Mucosa of descending colon (tissue), 3 donors: ENCODE measurements around the gene SP140L. TPM values are rescaled to one million over a fixed set of nuclear protein-coding genes. Genes with fewer than 3 reads are reported as not detected.

Experiments used
- ATAC-seq: fragments of 200-7000 bp; cut with Tn5 transposase; one replicate; pipeline ENCODE4 v1.9.1; 2020; ENCODE audit warnings: mild to moderate bottlenecking, moderate library complexity
- DNase-seq, 3 donors: peaks; one replicate each; pipeline ENCODE4 v3.0.0-alpha.2; 2020
- H3K36me3 ChIP-seq: fragments of 200-600 bp; one replicate; pipeline ENCODE4 v1.8.0; 2021; ENCODE audit warnings: low read depth, mild to moderate bottlenecking
- H3K4me1 ChIP-seq: fragments of 200-600 bp; one replicate; pipeline ENCODE4 v1.8.0; 2021; ENCODE audit warnings: low read depth, mild to moderate bottlenecking
- H3K4me3 ChIP-seq: fragments of 200-600 bp; one replicate; pipeline ENCODE4 v1.8.0; 2021; ENCODE audit warnings: mild to moderate bottlenecking
- H3K9me3 ChIP-seq: fragments of 200-600 bp; one replicate; pipeline ENCODE4 v1.8.0; 2021; ENCODE audit warnings: mild to moderate bottlenecking
- CTCF ChIP-seq: fragments of 200-600 bp; IDR thresholded peaks from one replicate; pipeline ENCODE4 v1.8.0; 2022; ENCODE audit warnings: antibody characterized with exemption, mild to moderate bottlenecking
- intact Hi-C, 2 donors: fragments of 100-400 bp; cut with DNase I in 1 of 2; cut with micrococcal nuclease in 1 of 2; formaldehyde crosslinking; loops; one replicate each; pipeline versions ENCODE4 v1.11.0 to v1.11.1; 2022; cut with DNase I, micrococcal nuclease
- total RNA-seq, 3 donors: library from RNA; stranded (reverse); fragmentation: NEBNext Ultra II Directional in 2 of 3; extraction: Animal tissue kit (Norgen Biotek cat#: 25700) in 2 of 3; gene quantifications; one replicate each; pipeline versions ENCODE4 v1.2.1 to v1.2.4, GENCODE V29; 2021 to 2023
- donor health status: DM: no; HTN: no; CAD: no; lungs with moderate emphysema.
- donor health status: DM: no; HTN: no; CAD: no.
- donor health status: DM: no; HTN: yes; CAD: no.

Gene SP140L
- total RNA-seq, 3 donors from 2014 or later, result 22.1 to 35.7 (median 23.4) TPM

GRCh38 chr2:230312638-230313037 is 14.4 kb upstream of the SP140L start:
- intact Hi-C loops, result no loop called here
- no peak overlapping the region for H3K4me3 ChIP-seq
- TF ChIP-seq CTCF, result no peak
- ATAC-seq (no peak), DNase-seq (no peak)
- no peaks in the 10 kb centered on the region for H3K9me3 ChIP-seq
- H3K36me3 ChIP-seq, result no peaks in the 10 kb centered on the region
- H3K4me1 ChIP-seq, result no peaks in the 10 kb centered on the region

GRCh38 chr2:230317366-230317765 is 9.6 kb upstream of the SP140L start:
- Histone ChIP-seq H3K36me3 (no peaks in the 10 kb centered on the region), H3K4me1 (no peaks in the 10 kb centered on the region), H3K4me3 (no peak overlapping the region), H3K9me3 (no peaks in the 10 kb centered on the region)
- ATAC-seq (no peak), DNase-seq (no peak)
- intact Hi-C loops, result no loop called here
- TF ChIP-seq CTCF, result no peak

- intact Hi-C loops, result no loop called here
- Histone ChIP-seq H3K4me1 (no peaks in the 10 kb centered on the region), H3K9me3 (no peaks in the 10 kb centered on the region), H3K4me3 (no peak overlapping the region), H3K36me3 (no peaks in the 10 kb centered on the region)
- TF ChIP-seq CTCF, result no peak
- DNase-seq, result no peak
- ATAC-seq, result peak; percentile 41
These were observed 8.5 kb upstream of the SP140L start for GRCh38 chr2:230318190-230319121.

GRCh38 chr2:230319211-230319862 is 7.7 kb upstream of the SP140L start:
- no peaks in the 10 kb centered on the region for H3K4me1 ChIP-seq
- intact Hi-C loops, result no loop called here
- no peaks in the 10 kb centered on the region for H3K36me3 ChIP-seq
- H3K9me3 ChIP-seq, result no peaks in the 10 kb centered on the region
- DNase-seq (peak in 1 of 3 donors; percentile 33), ATAC-seq (peak; percentile 91)
- no peak for TF ChIP-seq CTCF
- H3K4me3 ChIP-seq, result no peak overlapping the region

DNA sequence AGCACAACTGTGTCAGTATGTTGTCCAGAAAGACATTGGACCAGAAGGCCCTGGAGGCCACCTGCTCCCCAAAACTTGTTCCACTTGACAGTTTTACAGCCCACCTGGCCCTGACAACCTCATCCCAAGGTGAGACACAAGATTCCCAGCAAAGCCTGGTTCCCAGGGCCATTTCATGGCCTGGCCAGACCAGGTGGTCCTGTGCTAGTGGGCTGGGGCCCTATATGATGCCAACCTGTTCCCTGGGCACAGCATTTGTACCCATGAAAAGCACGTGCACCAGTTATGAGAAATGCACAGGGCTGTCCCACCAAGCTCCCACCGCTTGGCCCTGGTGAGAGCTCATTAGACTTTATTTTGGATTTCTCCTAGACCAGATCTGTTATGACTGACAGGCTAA is 6.0 kb upstream of the SP140L start:
- peaks cover 4% of the 10 kb centered on the region for H3K4me1 ChIP-seq
- intact Hi-C loops, result no loop called here
- TF ChIP-seq CTCF, result no peak
- DNase-seq, result no peak
- H3K4me3 ChIP-seq, result no peak overlapping the region
- H3K36me3 ChIP-seq, result no peaks in the 10 kb centered on the region
- no peaks in the 10 kb centered on the region for H3K9me3 ChIP-seq
- ATAC-seq, result no peak
